Gastrocnemius medialis (tissue), 4 donors: Measurements from ENCODE around the gene CD1D.

Experiments
- POLR2A ChIP-seq, 2 donors: fragments of 450-650 bp; IDR thresholded peaks; one replicate each; pipeline ENCODE4 v1.6.1; 2017; ENCODE audit warnings: antibody characterized with exemption in 2 of 2, mild to moderate bottlenecking in 2 of 2, moderate library complexity in 2 of 2
- TF ChIP-seq, protein P1 (sequence below), 5 experiments: fragments of 450-650 bp in 3 of 5; fragments of 200-600 bp in 2 of 5; sonication (generic) in 2 of 5; IDR thresholded peaks in 4 of 5; conservative IDR thresholded peaks in 1 of 5; 1 replicate in 4 of 5; 2 replicates in 1 of 5; pipeline ENCODE4 v1.5.1; 2016 to 2019; ENCODE audit warnings: antibody characterized with exemption in 5 of 5, mild to moderate bottlenecking in 3 of 5, moderate library complexity in 3 of 5

GRCh38 chr1:158189624-158190023, 8.9 kb downstream of the CD1D start:
- TF ChIP-seq POLR2A (IDR thresholded peaks at IDR 0.05): no peak
- TF ChIP-seq, protein P1, sequence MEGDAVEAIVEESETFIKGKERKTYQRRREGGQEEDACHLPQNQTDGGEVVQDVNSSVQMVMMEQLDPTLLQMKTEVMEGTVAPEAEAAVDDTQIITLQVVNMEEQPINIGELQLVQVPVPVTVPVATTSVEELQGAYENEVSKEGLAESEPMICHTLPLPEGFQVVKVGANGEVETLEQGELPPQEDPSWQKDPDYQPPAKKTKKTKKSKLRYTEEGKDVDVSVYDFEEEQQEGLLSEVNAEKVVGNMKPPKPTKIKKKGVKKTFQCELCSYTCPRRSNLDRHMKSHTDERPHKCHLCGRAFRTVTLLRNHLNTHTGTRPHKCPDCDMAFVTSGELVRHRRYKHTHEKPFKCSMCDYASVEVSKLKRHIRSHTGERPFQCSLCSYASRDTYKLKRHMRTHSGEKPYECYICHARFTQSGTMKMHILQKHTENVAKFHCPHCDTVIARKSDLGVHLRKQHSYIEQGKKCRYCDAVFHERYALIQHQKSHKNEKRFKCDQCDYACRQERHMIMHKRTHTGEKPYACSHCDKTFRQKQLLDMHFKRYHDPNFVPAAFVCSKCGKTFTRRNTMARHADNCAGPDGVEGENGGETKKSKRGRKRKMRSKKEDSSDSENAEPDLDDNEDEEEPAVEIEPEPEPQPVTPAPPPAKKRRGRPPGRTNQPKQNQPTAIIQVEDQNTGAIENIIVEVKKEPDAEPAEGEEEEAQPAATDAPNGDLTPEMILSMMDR (IDR thresholded peaks at IDR 0.05 in 4 of 5, conservative IDR thresholded peaks at IDR 0.05 in 1 of 5): no peak
